ENCODE measurements around the gene SPATA32. TPM values are rescaled to one million over a fixed set of nuclear protein-coding genes. Genes with fewer than 3 reads are reported as not detected.
A peak's percentile ranks its signal among the peaks of the same experiment; 100 is the strongest.

Gene SPATA32
- total RNA-seq, 1 experiment from 2014 or later = 0.48 TPM

DNA sequence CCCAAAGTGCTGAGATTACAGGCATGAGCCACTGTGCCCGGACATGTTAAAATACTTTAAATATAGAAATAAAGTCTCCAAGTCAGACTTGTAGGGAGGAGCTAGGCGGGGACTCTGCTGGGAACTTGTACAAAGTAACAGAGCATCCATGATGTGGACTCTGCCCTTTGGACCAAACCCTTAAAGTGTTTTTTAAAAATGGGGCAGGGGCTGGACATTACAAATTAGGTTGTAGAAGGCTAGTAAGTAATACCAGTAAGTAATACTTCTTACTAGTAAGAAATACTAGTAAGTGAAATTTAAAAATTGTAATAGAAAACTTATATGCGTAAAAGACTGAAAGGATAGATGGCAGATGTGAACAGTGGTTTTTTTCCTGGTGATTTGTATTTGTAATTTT, 9.7 kb upstream of the SPATA32 start:
- H3K36me3 ChIP-seq (ENCODE audit: low read depth) = peaks cover 53% of the 10 kb centered on the region
- CTCF ChIA-PET = no interaction called here

DNA sequence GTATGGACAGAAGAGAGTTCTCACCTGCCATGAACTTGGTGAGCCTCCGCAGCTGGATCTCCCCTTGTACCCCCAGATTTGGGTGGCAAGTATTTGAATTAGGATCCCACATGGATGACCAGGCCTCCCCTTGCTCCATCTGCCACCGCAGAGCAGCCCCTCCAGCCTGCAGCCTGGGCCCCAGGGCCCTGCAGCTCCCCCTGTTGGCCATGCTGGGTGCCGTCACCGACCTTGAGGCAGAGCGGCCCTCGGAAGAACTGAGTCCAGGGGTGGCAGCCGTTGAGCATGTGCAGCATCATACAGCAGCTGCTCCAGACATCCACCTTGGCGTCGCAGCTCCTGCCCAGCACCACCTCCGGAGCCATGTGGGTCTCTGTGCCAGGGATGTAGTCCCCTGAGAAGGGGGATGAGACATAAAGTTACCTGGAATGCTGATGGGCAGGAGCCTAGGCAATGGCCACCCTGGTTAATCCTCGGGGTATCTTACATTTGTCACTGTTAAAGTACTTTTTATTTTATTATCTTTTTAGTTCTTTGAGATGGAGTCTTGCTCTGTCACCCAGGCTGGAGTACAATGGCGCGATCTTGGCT, 9.0 kb upstream of the SPATA32 start:
- no peak overlapping the region for H3K4me3 ChIP-seq
- no peak overlapping the region for H3K4me2 ChIP-seq
- no TSS peak for BruUV-seq (replicated peaks)
- no peaks in the 10 kb centered on the region for H3K27me3 ChIP-seq (ENCODE audit: insufficient read depth, low read depth)
- DNase-seq = no peak
- H2AFZ ChIP-seq = no peak overlapping the region
- CTCF ChIA-PET = no interaction called here
- no peak overlapping the region for H3K27ac ChIP-seq
- no peaks in the 10 kb centered on the region for H4K20me1 ChIP-seq (ENCODE audit: insufficient read depth)
- POLR2A ChIA-PET (ENCODE audit: unreplicated experiment) = no interaction called here
- peaks cover 50% of the 10 kb centered on the region for H3K36me3 ChIP-seq (ENCODE audit: low read depth)
- TF ChIP-seq, protein P1, sequence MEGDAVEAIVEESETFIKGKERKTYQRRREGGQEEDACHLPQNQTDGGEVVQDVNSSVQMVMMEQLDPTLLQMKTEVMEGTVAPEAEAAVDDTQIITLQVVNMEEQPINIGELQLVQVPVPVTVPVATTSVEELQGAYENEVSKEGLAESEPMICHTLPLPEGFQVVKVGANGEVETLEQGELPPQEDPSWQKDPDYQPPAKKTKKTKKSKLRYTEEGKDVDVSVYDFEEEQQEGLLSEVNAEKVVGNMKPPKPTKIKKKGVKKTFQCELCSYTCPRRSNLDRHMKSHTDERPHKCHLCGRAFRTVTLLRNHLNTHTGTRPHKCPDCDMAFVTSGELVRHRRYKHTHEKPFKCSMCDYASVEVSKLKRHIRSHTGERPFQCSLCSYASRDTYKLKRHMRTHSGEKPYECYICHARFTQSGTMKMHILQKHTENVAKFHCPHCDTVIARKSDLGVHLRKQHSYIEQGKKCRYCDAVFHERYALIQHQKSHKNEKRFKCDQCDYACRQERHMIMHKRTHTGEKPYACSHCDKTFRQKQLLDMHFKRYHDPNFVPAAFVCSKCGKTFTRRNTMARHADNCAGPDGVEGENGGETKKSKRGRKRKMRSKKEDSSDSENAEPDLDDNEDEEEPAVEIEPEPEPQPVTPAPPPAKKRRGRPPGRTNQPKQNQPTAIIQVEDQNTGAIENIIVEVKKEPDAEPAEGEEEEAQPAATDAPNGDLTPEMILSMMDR (conservative IDR thresholded peaks at IDR 0.05) = peak; percentile 80
- no peak for TF ChIP-seq EZH2 (IDR thresholded peaks at IDR 0.05; ENCODE audit: low read depth)
- H3K9me2 ChIP-seq (ENCODE audit: insufficient read depth) = no peaks in the 10 kb centered on the region
- H3K9me3 ChIP-seq (ENCODE audit: insufficient read depth, low read depth) = no peaks in the 10 kb centered on the region
- H3K4me1 ChIP-seq (replicated peaks; ENCODE audit: insufficient read depth) = 0 out of 2 replicates have a peak, but pooled peaks cover 3% of the 10 kb centered on the region
- intact Hi-C loops (cut with micrococcal nuclease; ENCODE audit: unreplicated experiment) = no loop called here
- H3F3A ChIP-seq (ENCODE audit: insufficient read depth, low read depth) = peaks cover 48% of the 10 kb centered on the region; the same call in 1 of the 2 replicates
- H3K79me2 ChIP-seq (ENCODE audit: low read depth) = 0 out of 2 replicates have a peak, but pooled peaks cover 1% of the 10 kb centered on the region

More for the DNA sequence above, 9.7 kb upstream of the SPATA32 start:
- no peak overlapping the region for H3K4me2 ChIP-seq
- H3K4me1 ChIP-seq (replicated peaks; ENCODE audit: insufficient read depth) = no peaks in the 10 kb centered on the region
- H3K4me3 ChIP-seq = no peak overlapping the region
- DNase-seq = no peak
- no peak overlapping the region for H2AFZ ChIP-seq
- no peaks in the 10 kb centered on the region for H4K20me1 ChIP-seq (ENCODE audit: insufficient read depth)
- H3K9me3 ChIP-seq (ENCODE audit: insufficient read depth, low read depth) = no peaks in the 10 kb centered on the region
- no TSS peak for BruUV-seq (replicated peaks)
- H3K27me3 ChIP-seq (ENCODE audit: insufficient read depth, low read depth) = no peaks in the 10 kb centered on the region
- 0 out of 2 replicates have a peak, but pooled peaks cover 7% of the 10 kb centered on the region for H3K79me2 ChIP-seq (ENCODE audit: low read depth)
- POLR2A ChIA-PET (ENCODE audit: unreplicated experiment) = no interaction called here
- intact Hi-C loops (cut with micrococcal nuclease; ENCODE audit: unreplicated experiment) = no loop called here
- H3F3A ChIP-seq (ENCODE audit: insufficient read depth, low read depth) = peaks cover 46% of the 10 kb centered on the region; the same call in 1 of the 2 replicates
- H3K9me2 ChIP-seq (ENCODE audit: insufficient read depth) = no peaks in the 10 kb centered on the region
- no peak overlapping the region for H3K27ac ChIP-seq
- no peak for TF ChIP-seq EZH2 (IDR thresholded peaks at IDR 0.05; ENCODE audit: low read depth)

DNA sequence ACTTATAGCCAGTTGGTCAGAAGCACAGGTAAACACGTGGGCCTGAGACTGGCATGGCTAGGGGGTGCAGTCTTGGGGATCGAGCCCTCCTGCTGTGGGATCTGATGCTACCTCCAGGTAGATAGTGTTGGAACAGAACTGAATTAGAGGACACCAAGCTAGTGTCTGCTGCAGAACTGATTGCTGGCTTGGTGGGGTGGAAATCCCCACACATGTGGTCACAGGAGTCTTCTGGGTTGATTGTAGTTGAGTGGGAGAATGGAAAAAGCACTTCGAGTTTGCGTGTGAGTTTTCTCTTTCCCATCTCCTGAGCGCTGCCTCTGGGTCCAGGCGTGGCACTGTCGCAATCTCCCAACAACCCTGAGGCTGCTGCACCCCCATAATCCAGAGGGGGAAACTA, 8.0 kb upstream of the SPATA32 start:
- TF ChIP-seq, protein P1 (conservative IDR thresholded peaks at IDR 0.05) = no peak
- no peak for TF ChIP-seq EZH2 (IDR thresholded peaks at IDR 0.05; ENCODE audit: low read depth)
- Histone ChIP-seq H3K9me3 (ENCODE audit: insufficient read depth, low read depth) (no peaks in the 10 kb centered on the region), H3F3A (ENCODE audit: insufficient read depth, low read depth) (peaks cover 48% of the 10 kb centered on the region; the same call in 1 of the 2 replicates), H2AFZ (no peak overlapping the region), H4K20me1 (ENCODE audit: insufficient read depth) (0 out of 2 replicates have a peak, but pooled peaks cover 5% of the 10 kb centered on the region), H3K36me3 (ENCODE audit: low read depth) (peaks cover 52% of the 10 kb centered on the region), H3K27me3 (ENCODE audit: insufficient read depth, low read depth) (no peaks in the 10 kb centered on the region), H3K9me2 (ENCODE audit: insufficient read depth) (no peaks in the 10 kb centered on the region), H3K79me2 (ENCODE audit: low read depth) (no peaks in the 10 kb centered on the region), H3K27ac (no peak overlapping the region), H3K4me3 (no peak overlapping the region), H3K4me2 (no peak overlapping the region), H3K4me1 (replicated peaks; ENCODE audit: insufficient read depth) (0 out of 2 replicates have a peak, but pooled peaks cover 4% of the 10 kb centered on the region)
- CTCF ChIA-PET = interaction anchor here (0.7 kb wide), 1 partner anchor 51 kb away, joined by 3 read pairs; no protein-coding TSS in a partner anchor
- POLR2A ChIA-PET (ENCODE audit: unreplicated experiment) = no interaction called here
- no peak for DNase-seq
- no TSS peak for BruUV-seq (replicated peaks)
- intact Hi-C loops (cut with micrococcal nuclease; ENCODE audit: unreplicated experiment) = no loop called here

Data from PC-9 (cell line).